CD4-positive, alpha-beta T cell (primary cell): Measurements from ENCODE around the gene SEC31A. TPM values are rescaled to one million over a fixed set of nuclear protein-coding genes. Genes with fewer than 3 reads are reported as not detected.

Experiments used
- ATAC-seq: fragments of 200-7000 bp; cut with Tn5 transposase; one replicate; pipeline ENCODE4 v1.10.0; 2022; ENCODE audit warnings: mild to moderate bottlenecking; ENCODE audit not compliant: poor library complexity
- CTCF ChIA-PET: fragments of 350-600 bp; sonication (Branson Sonifier 250); formaldehyde crosslinking; loops from one replicate; lab custom pipeline; 2021; ENCODE audit warnings: antibody characterized with exemption, inconsistent platforms; lab: Charles Lee
- POLR2A ChIA-PET: fragments of 350-600 bp; sonication (Branson Sonifier 250); formaldehyde crosslinking; loops from one replicate; lab custom pipeline; 2021; ENCODE audit warnings: antibody characterized with exemption, inconsistent platforms; lab: Charles Lee
- DNase-seq, 14 experiments: peaks; one replicate each; pipeline ENCODE4 v3.0.0-alpha.2; 2013 to 2020; ENCODE audit warnings: mixed read lengths in 2 of 14
- H3K27ac ChIP-seq, 2 donors: one replicate each; pipeline versions ENCODE4 v1.5.1 to v1.7.0; 2013; ENCODE audit warnings: low read length in 2 of 2, low read depth in 1 of 2, mild to moderate bottlenecking in 1 of 2
- H3K27me3 ChIP-seq, 2 experiments: 1 replicate in 1 of 2; 2 replicates in 1 of 2; pipeline versions ENCODE4 v1.6.1 to v1.7.0; 2013; ENCODE audit warnings: low read length in 2 of 2, control low read depth in 1 of 2, mild to moderate bottlenecking in 1 of 2, moderate library complexity in 1 of 2; ENCODE audit not compliant: insufficient read depth in 2 of 2, control insufficient read depth in 1 of 2
- H3K36me3 ChIP-seq: one replicate; pipeline ENCODE4 v1.6.1; 2013; ENCODE audit warnings: low read length, control low read depth; ENCODE audit not compliant: insufficient read depth
- H3K4me1 ChIP-seq: one replicate; pipeline ENCODE4 v1.6.1; 2013; ENCODE audit warnings: low read length, control low read depth; ENCODE audit not compliant: insufficient read depth
- H3K4me3 ChIP-seq: one replicate; pipeline ENCODE4 v1.5.1; 2013; ENCODE audit warnings: mild to moderate bottlenecking, low read length, moderate library complexity
- H3K9me3 ChIP-seq, 2 experiments: 1 replicate in 1 of 2; 2 replicates in 1 of 2; pipeline versions ENCODE4 v1.6.1 to v1.7.0; 2013; ENCODE audit warnings: low read length in 2 of 2, mild to moderate bottlenecking in 2 of 2, control low read depth in 1 of 2, moderate library complexity in 1 of 2; ENCODE audit not compliant: control insufficient read depth in 1 of 2, insufficient read depth in 1 of 2
- H3K27ac Mint-ChIP-seq: one replicate; pipeline ENCODE4 v1.8.0; 2020; ENCODE audit warnings: mixed read lengths
- H3K27me3 Mint-ChIP-seq: one replicate; pipeline ENCODE4 v1.8.0; 2021; ENCODE audit warnings: mixed read lengths
- H3K36me3 Mint-ChIP-seq: one replicate; pipeline ENCODE4 v1.8.0; 2021; ENCODE audit warnings: low read depth, mixed read lengths
- H3K4me1 Mint-ChIP-seq: one replicate; pipeline ENCODE4 v1.8.0; 2021; ENCODE audit warnings: low read depth, mixed read lengths
- H3K4me3 Mint-ChIP-seq: one replicate; pipeline ENCODE4 v1.8.0; 2020; ENCODE audit warnings: mild to moderate bottlenecking, mixed read lengths
- H3K9me3 Mint-ChIP-seq: one replicate; pipeline ENCODE4 v1.8.0; 2020; ENCODE audit warnings: mixed read lengths
- intact Hi-C, 2 experiments: fragments of 100-400 bp; cut with DNase I in 1 of 2; cut with micrococcal nuclease in 1 of 2; formaldehyde crosslinking; loops; one replicate each; pipeline versions ENCODE4 v1.15.1 to v1.9.0; 2023 to 2025; cut with DNase I, micrococcal nuclease
- total RNA-seq, 174 experiments: library from RNA in 2 of 174; stranded (reverse) in 2 of 174; gene quantifications; one replicate each; pipeline ENCODE4 v1.2.3 and lab custom pipeline; 2021 to 2026
- TF ChIP-seq, protein P1 (sequence below): fragments of 200-600 bp; IDR thresholded peaks from one replicate; pipeline ENCODE4 v1.8.0; 2022; ENCODE audit warnings: antibody characterized with exemption, mild to moderate bottlenecking

Gene SEC31A
- total RNA-seq, 2 experiments from 2014 or later, result 130 to 131 TPM

- ChIA-PET CTCF (no interaction called here), POLR2A (interaction anchor here (0.7 kb wide), 1 partner anchor 1763 kb away, joined by 3 read pairs; no protein-coding TSS in a partner anchor)
- Histone ChIP-seq H3K9me3 (no peaks in the 10 kb centered on the region), H3K36me3 (no peaks in the 10 kb centered on the region), H3K27ac (no peak overlapping the region), H3K4me1 (no peaks in the 10 kb centered on the region), H3K27me3 (peaks cover 0 to 6% of the 10 kb centered on the region in 2 experiments), H3K4me3 (no peak overlapping the region)
- ATAC-seq (no peak), DNase-seq (no peak)
- H3K27me3 Mint-ChIP-seq, result peaks cover 22% of the 10 kb centered on the region
- intact Hi-C loops, result no loop called here
- H3K4me3 Mint-ChIP-seq, result no peak overlapping the region
- no peaks in the 10 kb centered on the region for H3K36me3 Mint-ChIP-seq
- H3K9me3 Mint-ChIP-seq, result no peaks in the 10 kb centered on the region
- TF ChIP-seq, protein P1, sequence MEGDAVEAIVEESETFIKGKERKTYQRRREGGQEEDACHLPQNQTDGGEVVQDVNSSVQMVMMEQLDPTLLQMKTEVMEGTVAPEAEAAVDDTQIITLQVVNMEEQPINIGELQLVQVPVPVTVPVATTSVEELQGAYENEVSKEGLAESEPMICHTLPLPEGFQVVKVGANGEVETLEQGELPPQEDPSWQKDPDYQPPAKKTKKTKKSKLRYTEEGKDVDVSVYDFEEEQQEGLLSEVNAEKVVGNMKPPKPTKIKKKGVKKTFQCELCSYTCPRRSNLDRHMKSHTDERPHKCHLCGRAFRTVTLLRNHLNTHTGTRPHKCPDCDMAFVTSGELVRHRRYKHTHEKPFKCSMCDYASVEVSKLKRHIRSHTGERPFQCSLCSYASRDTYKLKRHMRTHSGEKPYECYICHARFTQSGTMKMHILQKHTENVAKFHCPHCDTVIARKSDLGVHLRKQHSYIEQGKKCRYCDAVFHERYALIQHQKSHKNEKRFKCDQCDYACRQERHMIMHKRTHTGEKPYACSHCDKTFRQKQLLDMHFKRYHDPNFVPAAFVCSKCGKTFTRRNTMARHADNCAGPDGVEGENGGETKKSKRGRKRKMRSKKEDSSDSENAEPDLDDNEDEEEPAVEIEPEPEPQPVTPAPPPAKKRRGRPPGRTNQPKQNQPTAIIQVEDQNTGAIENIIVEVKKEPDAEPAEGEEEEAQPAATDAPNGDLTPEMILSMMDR, result no peak
- no peak overlapping the region for H3K27ac Mint-ChIP-seq
- H3K4me1 Mint-ChIP-seq, result no peaks in the 10 kb centered on the region
These were observed 101.8 kb downstream of the SEC31A start for GRCh38 chr4:82789025-82789776.

DNA sequence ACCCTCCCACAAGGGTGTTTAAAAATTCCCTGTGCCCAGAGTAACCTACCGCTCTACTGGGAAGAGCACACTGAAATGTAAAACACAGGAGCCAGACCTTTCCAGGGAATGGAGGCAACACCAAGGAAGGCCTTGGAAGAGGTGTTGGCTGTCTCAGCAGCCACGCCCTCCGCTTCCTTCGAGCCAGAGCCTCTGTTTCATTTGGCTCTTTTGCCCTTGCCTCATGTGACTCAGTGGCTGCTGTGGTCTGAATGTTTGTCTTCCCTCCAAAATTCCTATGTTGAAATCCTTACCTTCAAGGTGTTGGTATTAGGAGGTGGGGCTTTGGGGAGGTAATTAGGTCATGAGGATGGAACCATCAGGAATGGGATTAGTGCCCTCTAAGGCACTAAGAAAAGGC is 103.6 kb downstream of the SEC31A start:
- CTCF ChIA-PET, result no interaction called here
- no peaks in the 10 kb centered on the region for H3K9me3 Mint-ChIP-seq
- no peak overlapping the region for H3K27ac Mint-ChIP-seq
- H3K4me1 Mint-ChIP-seq, result no peaks in the 10 kb centered on the region
- TF ChIP-seq, protein P1, result no peak
- POLR2A ChIA-PET, result no interaction called here
- H3K27me3 Mint-ChIP-seq, result peaks cover 7% of the 10 kb centered on the region
- no peaks in the 10 kb centered on the region for H3K36me3 ChIP-seq
- H3K36me3 Mint-ChIP-seq, result no peaks in the 10 kb centered on the region
- no peaks in the 10 kb centered on the region for H3K4me1 ChIP-seq
- DNase-seq (no peak), ATAC-seq (no peak)
- H3K9me3 ChIP-seq, result no peaks in the 10 kb centered on the region
- intact Hi-C loops, result no loop called here
- peaks cover 0 to 4% of the 10 kb centered on the region in 2 experiments for H3K27me3 ChIP-seq
- H3K27ac ChIP-seq, result no peak overlapping the region
- H3K4me3 ChIP-seq, result no peak overlapping the region
- no peak overlapping the region for H3K4me3 Mint-ChIP-seq

GRCh38 chr4:82786828-82787227 is 104.1 kb downstream of the SEC31A start:
- POLR2A ChIA-PET, result no interaction called here

More at GRCh38 chr4:82786828-82787227, 104.1 kb downstream of the SEC31A start:
- no peak overlapping the region for H3K4me3 ChIP-seq
- ATAC-seq (no peak), DNase-seq (no peak)
- H3K27ac Mint-ChIP-seq, result no peak overlapping the region
- intact Hi-C loops, result no loop called here
- CTCF ChIA-PET, result no interaction called here
- no peaks in the 10 kb centered on the region for H3K9me3 Mint-ChIP-seq
- no peaks in the 10 kb centered on the region for H3K36me3 ChIP-seq
- H3K9me3 ChIP-seq, result no peaks in the 10 kb centered on the region
- peaks cover 0 to 4% of the 10 kb centered on the region in 2 experiments for H3K27me3 ChIP-seq
- no peak overlapping the region for H3K4me3 Mint-ChIP-seq
- no peaks in the 10 kb centered on the region for H3K36me3 Mint-ChIP-seq
- no peaks in the 10 kb centered on the region for H3K4me1 ChIP-seq
- TF ChIP-seq, protein P1, result no peak
- no peak overlapping the region for H3K27ac ChIP-seq
- no peaks in the 10 kb centered on the region for H3K4me1 Mint-ChIP-seq
- H3K27me3 Mint-ChIP-seq, result peaks cover 4% of the 10 kb centered on the region
